HFF-Myc (cell line): Measurements from ENCODE around the gene ZNF652.
A peak's percentile ranks its signal among the peaks of the same experiment; 100 is the strongest.

Source experiments
- DNase-seq: peaks from one replicate; pipeline ENCODE4 v3.0.0-alpha.2; 2011; ENCODE audit warnings: low read depth; ENCODE audit errors: extremely low read depth
- H3K4me3 ChIP-seq: replicated peaks from 2 replicates; pipeline ENCODE4 v1.5.1; 2011; ENCODE audit warnings: low read depth, mild to moderate bottlenecking, control low read depth, low read length
- TF ChIP-seq, protein P1 (sequence below): IDR thresholded peaks from 2 replicates; pipeline ENCODE4 v1.5.1; 2012; ENCODE audit warnings: mild to moderate bottlenecking, low read depth, low read length, control low read depth; ENCODE audit errors: missing control alignments

ZNF652 gene

GRCh38 chr17:49353607-49354006 is 8.4 kb downstream of the ZNF652 start:
- DNase-seq: no peak
- H3K4me3 ChIP-seq: no peak overlapping the region
- TF ChIP-seq, protein P1, sequence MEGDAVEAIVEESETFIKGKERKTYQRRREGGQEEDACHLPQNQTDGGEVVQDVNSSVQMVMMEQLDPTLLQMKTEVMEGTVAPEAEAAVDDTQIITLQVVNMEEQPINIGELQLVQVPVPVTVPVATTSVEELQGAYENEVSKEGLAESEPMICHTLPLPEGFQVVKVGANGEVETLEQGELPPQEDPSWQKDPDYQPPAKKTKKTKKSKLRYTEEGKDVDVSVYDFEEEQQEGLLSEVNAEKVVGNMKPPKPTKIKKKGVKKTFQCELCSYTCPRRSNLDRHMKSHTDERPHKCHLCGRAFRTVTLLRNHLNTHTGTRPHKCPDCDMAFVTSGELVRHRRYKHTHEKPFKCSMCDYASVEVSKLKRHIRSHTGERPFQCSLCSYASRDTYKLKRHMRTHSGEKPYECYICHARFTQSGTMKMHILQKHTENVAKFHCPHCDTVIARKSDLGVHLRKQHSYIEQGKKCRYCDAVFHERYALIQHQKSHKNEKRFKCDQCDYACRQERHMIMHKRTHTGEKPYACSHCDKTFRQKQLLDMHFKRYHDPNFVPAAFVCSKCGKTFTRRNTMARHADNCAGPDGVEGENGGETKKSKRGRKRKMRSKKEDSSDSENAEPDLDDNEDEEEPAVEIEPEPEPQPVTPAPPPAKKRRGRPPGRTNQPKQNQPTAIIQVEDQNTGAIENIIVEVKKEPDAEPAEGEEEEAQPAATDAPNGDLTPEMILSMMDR: no peak

- H3K4me3 ChIP-seq: no peak overlapping the region
- DNase-seq: no peak
- TF ChIP-seq, protein P1: no peak
These were observed 9.4 kb downstream of the ZNF652 start for GRCh38 chr17:49352587-49353154.

- no peak overlapping the region for H3K4me3 ChIP-seq
- TF ChIP-seq, protein P1: no peak
- DNase-seq: no peak
These were observed 10.4 kb downstream of the ZNF652 start for GRCh38 chr17:49351572-49352140.

DNA sequence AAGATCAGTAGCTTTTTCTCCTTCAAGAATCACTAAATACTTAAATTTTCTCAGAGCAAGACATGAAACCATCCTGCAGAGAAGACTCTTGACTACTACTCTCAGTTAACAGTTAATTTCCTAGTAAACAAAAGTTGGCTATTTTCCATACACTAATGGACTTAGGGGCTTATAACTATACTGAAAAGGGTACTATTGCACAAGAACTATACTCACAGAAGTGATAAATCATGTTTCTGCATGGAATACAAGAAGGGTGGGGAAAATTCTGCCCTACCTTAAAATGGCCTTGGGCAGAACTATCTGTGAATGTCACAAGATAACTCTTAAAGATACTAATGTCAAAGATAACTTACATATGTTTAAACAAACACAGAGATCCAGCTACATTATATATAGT is 12.5 kb downstream of the ZNF652 start:
- no peak for DNase-seq
- TF ChIP-seq, protein P1: no peak
- H3K4me3 ChIP-seq: no peak overlapping the region

- no peak overlapping the region for H3K4me3 ChIP-seq
- no peak for DNase-seq
- TF ChIP-seq, protein P1: no peak
These were observed 17.1 kb downstream of the ZNF652 start for GRCh38 chr17:49344914-49345313.

GRCh38 chr17:49343273-49343672 is 18.8 kb downstream of the ZNF652 start:
- DNase-seq: peak; percentile 19
- no peak overlapping the region for H3K4me3 ChIP-seq
- TF ChIP-seq, protein P1: no peak

DNA sequence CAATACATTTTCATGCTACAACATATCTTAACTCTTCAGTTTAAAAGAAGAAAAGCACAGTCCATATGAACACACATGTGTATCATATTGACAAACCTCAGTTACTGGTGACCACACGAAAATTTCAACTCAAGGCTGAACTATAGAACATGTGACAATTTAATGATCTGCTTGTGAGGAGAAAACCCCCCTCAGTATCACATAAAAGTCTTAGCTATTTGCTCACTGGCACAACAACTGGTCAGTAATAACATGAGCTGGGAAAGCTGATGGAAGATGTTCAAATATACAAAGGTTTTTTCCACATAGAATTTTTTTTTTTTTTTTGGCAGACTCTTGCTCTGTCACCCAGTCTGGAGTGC is 19.5 kb downstream of the ZNF652 start:
- H3K4me3 ChIP-seq: peak overlapping the region; percentile 11; the same call in 1 of the 2 replicates
- no peak for DNase-seq

More for the DNA sequence above, 19.5 kb downstream of the ZNF652 start:
- TF ChIP-seq, protein P1: no peak
